Spleen (tissue), 11 donors: ENCODE measurements around the gene ELF1. TPM values are rescaled to one million over a fixed set of nuclear protein-coding genes. Genes with fewer than 3 reads are reported as not detected.

Source experiments
- DNase-seq: peaks from one replicate; pipeline ENCODE4 v3.0.0-alpha.2; 2020
- H3K27ac ChIP-seq, 8 donors: fragments of 200-600 bp; sonication (generic) in 7 of 8; 1 replicate in 4 of 8; 2 replicates in 4 of 8; pipeline versions ENCODE4 v1.5.0 to v1.8.0; 2016 to 2021; ENCODE audit warnings: inconsistent platforms in 4 of 8, mild to moderate bottlenecking in 4 of 8, moderate library complexity in 1 of 8
- H3K27me3 ChIP-seq, 7 donors: fragments of 200-600 bp; sonication (generic) in 6 of 7; replicated peaks in 1 of 7; 1 replicate in 4 of 7; 2 replicates in 3 of 7; pipeline versions ENCODE4 v1.5.0 to v1.8.0; 2016 to 2021; ENCODE audit warnings: inconsistent platforms in 3 of 7, mild to moderate bottlenecking in 1 of 7
- H3K36me3 ChIP-seq, 6 donors: fragments of 200-600 bp; sonication (generic) in 5 of 6; 1 replicate in 4 of 6; 2 replicates in 2 of 6; pipeline versions ENCODE4 v1.5.0 to v1.8.0; 2016 to 2021; ENCODE audit warnings: inconsistent platforms in 2 of 6
- H3K4me1 ChIP-seq, 6 donors: fragments of 200-600 bp; sonication (generic) in 5 of 6; 1 replicate in 3 of 6; 2 replicates in 3 of 6; pipeline versions ENCODE4 v1.5.0 to v1.8.0; 2016 to 2021; ENCODE audit warnings: inconsistent platforms in 3 of 6
- H3K4me3 ChIP-seq, 8 donors: fragments of 200-600 bp; sonication (generic) in 7 of 8; 1 replicate in 4 of 8; 2 replicates in 4 of 8; pipeline versions ENCODE4 v1.5.0 to v1.8.0; 2016 to 2021; ENCODE audit warnings: inconsistent platforms in 4 of 8, mild to moderate bottlenecking in 4 of 8, moderate library complexity in 2 of 8
- H3K9me3 ChIP-seq, 8 donors: fragments of 200-600 bp; sonication (generic) in 7 of 8; 1 replicate in 4 of 8; 2 replicates in 4 of 8; pipeline versions ENCODE4 v1.5.0 to v1.8.0; 2016 to 2021; ENCODE audit warnings: inconsistent platforms in 4 of 8
- CTCF ChIP-seq, 11 experiments: fragments of 200-600 bp in 7 of 11; fragments of 450-650 bp in 4 of 11; sonication (generic) in 4 of 11; IDR thresholded peaks in 8 of 11; conservative IDR thresholded peaks in 3 of 11; 1 replicate in 7 of 11; 2 replicates in 4 of 11; pipeline versions ENCODE4 v1.4.0 to v1.8.0; 2016 to 2021; ENCODE audit warnings: antibody characterized with exemption in 11 of 11, inconsistent platforms in 4 of 11, mild to moderate bottlenecking in 1 of 11
- POLR2A ChIP-seq, 3 donors: fragments of 450-650 bp; IDR thresholded peaks; one replicate each; pipeline ENCODE4 v1.5.1; 2017; ENCODE audit warnings: antibody characterized with exemption in 3 of 3, mild to moderate bottlenecking in 1 of 3
- POLR2AphosphoS5 ChIP-seq, 3 donors: sonication (generic); formaldehyde crosslinking; IDR thresholded peaks; one replicate each; pipeline ENCODE4 v1.5.1; 2017; ENCODE audit warnings: antibody characterized with exemption in 3 of 3
- WGBS, 5 donors: extraction: QIAGEN DNeasy Blood & Tissue Kit in 3 of 5; methylation state at CpG; one replicate each; pipeline versions ENCODE4 v1.1.5 to v1.1.7; 2013 to 2018; 5-methylcytosine and 5-hydroxymethylcytosine counted together
- intact Hi-C: fragments of 100-400 bp; cut with DNase I; formaldehyde crosslinking; loops from one replicate; pipeline ENCODE4 v1.15.0; 2023; ENCODE audit warnings: low total_unique reads
- polyA plus RNA-seq, 3 donors: library from polyadenylated mRNA; stranded (reverse); fragments of 200-250 nt; gene quantifications; one replicate each; pipeline ENCODE4 v1.2.1, GENCODE V29; 2013
- total RNA-seq, 7 donors: library from RNA; depleted of rRNA in 3 of 7; stranded (reverse); fragments of >200 nt in 3 of 7; fragmentation: NEBNext Ultra II Directional in 4 of 7; extraction: Animal tissue kit (Norgen Biotek cat#: 25700) in 4 of 7; gene quantifications; one replicate each; pipeline versions ENCODE4 v1.1.0 to v1.2.1, GENCODE V29; 2016 to 2021
- donor health status: healthy with polysubstance abuse.
- donor health status: DM: no; HTN: no; CAD: no; lungs with moderate emphysema.
- donor health status: DM: no; HTN: no; CAD: no.
- donor health status: Bipolar disorder and iron deficiency.
- donor health status: healthy.
- donor health status: DM: no; HTN: no; CAD: no.
- donor health status: DM: yes; HTN: yes; CAD: no.

The ELF1 gene
- total and polyA plus RNA-seq, 10 donors: 18.0 to 146 (median 116) TPM

- H3K4me1 ChIP-seq: peaks cover 35 to 100% (median 96%) of the 10 kb centered on the region in 6 donors
- 38 to 55% (median 53%) methylated on average over 3 of the region's 3 CpGs for WGBS, 5 donors
- TF ChIP-seq POLR2A (IDR thresholded peaks at IDR 0.05) (no peak), CTCF (IDR thresholded peaks at IDR 0.05 in 8 of 11, conservative IDR thresholded peaks at IDR 0.05 in 3 of 11) (no peak), POLR2AphosphoS5 (IDR thresholded peaks at IDR 0.05) (no peak)
- DNase-seq: no peak
- no peaks in the 10 kb centered on the region for H3K9me3 ChIP-seq
- intact Hi-C loops: no loop called here
- H3K27me3 ChIP-seq: no peaks in the 10 kb centered on the region
- H3K27ac ChIP-seq: peak overlapping the region in 6 of 8 donors; percentile 24 to 86 (median 76)
- peaks cover 0 to 11% (median 2%) of the 10 kb centered on the region in 6 donors for H3K36me3 ChIP-seq
- H3K4me3 ChIP-seq: peak overlapping the region in 1 of 8 donors; percentile 35
Measured at GRCh38 chr13:41007744-41008128, 11.4 kb downstream of the ELF1 start.

GRCh38 chr13:41006978-41007743, 12.0 kb downstream of the ELF1 start:
- H3K9me3 ChIP-seq: no peaks in the 10 kb centered on the region
- TF ChIP-seq POLR2AphosphoS5 (IDR thresholded peaks at IDR 0.05) (no peak), POLR2A (IDR thresholded peaks at IDR 0.05) (no peak), CTCF (IDR thresholded peaks at IDR 0.05 in 8 of 11, conservative IDR thresholded peaks at IDR 0.05 in 3 of 11) (peak in 4 of 11 experiments; percentile 16 to 37 (median 26))
- DNase-seq: no peak
- peaks cover 35 to 100% (median 94%) of the 10 kb centered on the region in 6 donors for H3K4me1 ChIP-seq
- peak overlapping the region in 1 of 8 donors; percentile 35 for H3K4me3 ChIP-seq
- intact Hi-C loops: no loop called here
- peaks cover 0 to 10% (median 0%) of the 10 kb centered on the region in 6 donors for H3K36me3 ChIP-seq
- H3K27ac ChIP-seq: peak overlapping the region in 7 of 8 donors; percentile 24 to 86 (median 76)
- 26 to 45% (median 34%) methylated on average over 6 of the region's 6 CpGs for WGBS, 5 donors
- H3K27me3 ChIP-seq: no peaks in the 10 kb centered on the region

GRCh38 chr13:41006306-41006705, 12.8 kb downstream of the ELF1 start:
- TF ChIP-seq POLR2AphosphoS5 (IDR thresholded peaks at IDR 0.05) (no peak), POLR2A (IDR thresholded peaks at IDR 0.05) (no peak), CTCF (IDR thresholded peaks at IDR 0.05 in 8 of 11, conservative IDR thresholded peaks at IDR 0.05 in 3 of 11) (no peak)
- H3K9me3 ChIP-seq: no peaks in the 10 kb centered on the region
- H3K36me3 ChIP-seq: peaks cover 0 to 3% (median 0%) of the 10 kb centered on the region in 6 donors
- intact Hi-C loops: no loop called here
- no peak for DNase-seq
- no peaks in the 10 kb centered on the region for H3K27me3 ChIP-seq
- peaks cover 34 to 100% (median 94%) of the 10 kb centered on the region in 6 donors for H3K4me1 ChIP-seq
- peak overlapping the region; percentile 24 to 86 (median 79) for H3K27ac ChIP-seq
- WGBS, 5 donors: 19 to 40% (median 26%) methylated on average over 3 of the region's 3 CpGs
- peak overlapping the region in 1 of 8 donors; percentile 35 for H3K4me3 ChIP-seq

- H3K4me1 ChIP-seq: peaks cover 31 to 100% (median 94%) of the 10 kb centered on the region in 6 donors
Measured at GRCh38 chr13:41005704-41006103, 13.4 kb downstream of the ELF1 start.

More at GRCh38 chr13:41005704-41006103, 13.4 kb downstream of the ELF1 start:
- no peaks in the 10 kb centered on the region for H3K36me3 ChIP-seq
- H3K27ac ChIP-seq: peak overlapping the region; percentile 24 to 86 (median 79)
- intact Hi-C loops: no loop called here
- no peak for DNase-seq
- peak overlapping the region in 1 of 8 donors; percentile 35 for H3K4me3 ChIP-seq
- no peak for TF ChIP-seq POLR2A (IDR thresholded peaks at IDR 0.05)
- TF ChIP-seq CTCF (IDR thresholded peaks at IDR 0.05 in 8 of 11, conservative IDR thresholded peaks at IDR 0.05 in 3 of 11): no peak
- no peak for TF ChIP-seq POLR2AphosphoS5 (IDR thresholded peaks at IDR 0.05)
- no peaks in the 10 kb centered on the region for H3K27me3 ChIP-seq
- H3K9me3 ChIP-seq: no peaks in the 10 kb centered on the region
